GM19463 (cell line): Measurements from ENCODE around the gene CAPN2.
A peak's percentile ranks its signal among the peaks of the same experiment; 100 is the strongest.
"Not testable (repeated sequence)": the region's sequence is repeated elsewhere in the genome, so short reads cannot be mapped to it uniquely, and the experiment has no call there.

Experiments
- ATAC-seq: cut with Tn5 transposase; IDR thresholded peaks from one replicate; pipeline ENCODE4 v1.9.1; 2021; ENCODE audit warnings: mild to moderate bottlenecking, moderate library complexity; ENCODE audit not compliant: unreplicated experiment

The CAPN2 gene

DNA sequence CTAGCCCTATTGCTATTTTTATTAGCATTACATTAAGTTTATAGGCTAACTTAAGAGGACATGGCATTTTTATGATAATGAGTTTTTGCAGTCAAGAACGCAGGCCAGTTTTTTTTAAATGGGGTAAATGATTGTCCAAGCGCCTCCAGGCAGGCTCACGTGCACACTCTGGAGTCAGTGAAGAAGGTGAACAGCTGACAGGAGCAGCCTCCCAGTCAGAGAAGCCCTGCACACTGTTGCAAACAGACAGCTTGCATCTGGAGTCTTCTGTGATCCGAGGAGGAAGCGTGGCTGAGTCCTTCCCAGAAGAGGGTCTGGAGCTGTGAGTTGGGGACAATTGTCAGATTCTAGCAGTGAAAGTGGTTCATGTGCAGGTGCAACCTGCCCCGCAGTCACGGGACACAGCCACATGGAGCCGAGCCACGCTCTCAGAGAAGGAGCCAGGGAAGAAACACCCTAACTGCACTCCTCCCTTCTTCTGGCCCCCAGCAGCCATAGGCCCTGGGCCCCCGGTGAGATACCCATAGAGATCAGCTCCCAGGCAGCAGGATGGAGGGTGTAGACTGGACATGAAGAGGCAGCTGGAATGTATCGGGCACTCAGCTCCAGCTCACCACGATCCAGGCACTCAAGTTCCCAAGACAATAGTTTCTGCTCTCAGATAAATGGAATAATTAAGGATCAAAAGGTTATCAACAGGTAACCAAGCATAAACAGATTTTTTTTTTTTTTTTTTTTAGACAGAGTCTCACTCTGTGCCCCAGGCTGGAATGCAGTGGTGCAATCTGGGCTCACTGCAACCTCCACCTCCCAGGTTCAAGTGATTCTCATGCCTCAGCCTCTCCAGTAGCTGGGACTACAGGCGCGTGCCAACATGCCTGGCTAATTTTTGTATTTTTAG lies 26.4 kb downstream of the CAPN2 start:
- no peak for ATAC-seq

DNA sequence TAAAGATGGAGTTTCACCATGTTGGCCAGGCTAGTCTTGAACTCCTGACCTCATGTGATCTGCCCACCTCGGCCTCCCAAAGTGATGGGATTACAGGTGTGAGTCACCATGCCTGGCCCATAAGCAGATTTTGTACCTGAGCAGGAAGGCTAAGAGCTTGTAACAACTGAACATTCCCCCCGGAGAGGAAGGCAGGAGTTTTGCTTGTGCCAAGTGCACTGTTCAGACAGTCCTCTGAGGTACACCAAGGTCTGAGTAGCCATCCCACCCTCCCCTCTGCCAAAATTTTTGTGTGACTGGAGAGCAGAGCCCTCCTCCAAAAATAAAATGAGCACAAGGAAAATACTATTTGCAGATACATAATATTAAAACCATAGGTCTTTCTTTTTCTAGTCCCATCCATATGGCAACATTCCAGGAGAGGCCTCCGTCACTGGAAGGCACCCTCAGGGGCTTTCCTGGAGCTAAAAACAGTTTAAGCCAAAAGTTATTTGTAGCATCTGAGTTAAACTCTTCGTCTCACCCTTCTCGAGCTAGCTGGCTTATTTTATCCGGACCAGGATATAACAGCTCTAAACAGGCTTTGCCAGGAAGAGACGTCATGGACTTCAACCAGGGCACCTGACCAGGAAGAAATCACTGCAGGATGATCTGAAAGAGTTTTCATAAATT lies 27.2 kb downstream of the CAPN2 start:
- ATAC-seq, result no peak

GRCh38 chr1:223740038-223740736 lies 27.8 kb downstream of the CAPN2 start:
- ATAC-seq, result not testable (repeated sequence)

- ATAC-seq, result no peak
These were observed 29.5 kb downstream of the CAPN2 start for GRCh38 chr1:223741861-223742260.

GRCh38 chr1:223742856-223743517 lies 30.6 kb downstream of the CAPN2 start:
- ATAC-seq, result no peak

DNA sequence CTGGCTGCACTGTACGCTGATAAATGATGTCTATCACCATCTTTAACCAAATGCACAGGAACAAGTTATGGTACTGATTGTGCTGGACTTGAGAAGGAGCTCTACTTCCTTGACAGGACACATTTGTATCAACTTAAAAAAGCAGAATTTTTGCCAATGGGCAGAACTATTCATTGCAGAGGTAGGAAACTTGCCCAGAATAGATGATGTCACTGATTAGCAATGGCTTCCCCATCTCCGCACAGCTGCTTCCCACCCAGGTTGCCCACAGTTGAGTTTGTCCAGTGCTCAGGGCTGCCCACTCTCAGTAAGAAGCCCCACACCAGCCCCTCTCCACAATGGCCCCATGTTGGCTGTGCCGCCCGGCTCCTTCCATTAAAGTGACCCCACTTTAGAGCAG lies 33.4 kb downstream of the CAPN2 start:
- ATAC-seq, result no peak

GRCh38 chr1:223747838-223748335 lies 35.5 kb downstream of the CAPN2 start:
- ATAC-seq, result no peak

- ATAC-seq, result no peak
These were observed 36.0 kb downstream of the CAPN2 start for GRCh38 chr1:223748405-223748772.

DNA sequence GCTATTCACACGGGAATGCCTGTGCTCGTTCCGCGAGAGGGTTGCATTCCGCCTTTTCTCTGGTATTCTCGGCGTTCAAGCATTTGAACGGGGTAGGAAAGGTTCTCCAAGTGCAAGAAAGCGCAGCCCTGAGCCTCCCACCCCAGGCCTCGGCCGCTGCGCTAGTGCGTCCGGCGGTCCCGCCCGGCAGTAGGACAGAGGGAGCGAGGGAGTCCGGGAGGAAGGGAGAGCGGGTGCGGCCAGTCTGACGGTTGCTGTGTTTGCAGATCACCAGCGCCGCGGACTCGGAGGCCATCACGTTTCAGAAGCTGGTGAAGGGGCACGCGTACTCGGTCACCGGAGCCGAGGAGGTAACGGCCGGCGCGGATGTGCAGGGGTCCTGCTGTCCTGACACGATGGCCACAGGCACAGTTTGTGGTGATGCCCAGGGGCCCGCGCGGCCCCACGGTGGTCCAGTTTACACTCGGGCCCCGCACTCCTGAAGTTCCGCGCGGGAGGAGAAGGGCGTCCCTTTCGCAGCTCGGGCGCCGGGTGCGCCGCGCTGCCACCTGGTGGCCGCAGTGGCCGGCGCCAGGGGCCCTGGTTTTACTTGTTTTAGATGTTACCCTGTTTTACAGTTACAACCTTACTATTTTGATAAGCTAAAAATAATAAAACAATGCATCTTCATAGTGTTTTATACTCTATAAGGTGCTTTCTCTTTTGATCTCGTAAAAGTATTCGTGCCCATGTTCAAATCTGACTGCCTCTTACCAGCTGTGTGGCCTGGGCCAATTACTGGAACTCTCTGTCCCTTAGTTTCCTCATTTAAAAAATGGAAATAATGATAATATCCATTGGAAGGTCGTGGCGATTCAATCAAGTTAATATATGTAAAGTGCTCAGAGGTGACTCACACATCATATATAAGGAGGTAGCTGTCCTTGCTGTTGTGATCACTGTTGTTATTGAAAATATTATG lies 36.7 kb downstream of the CAPN2 start:
- ATAC-seq, result peak; percentile 80

DNA sequence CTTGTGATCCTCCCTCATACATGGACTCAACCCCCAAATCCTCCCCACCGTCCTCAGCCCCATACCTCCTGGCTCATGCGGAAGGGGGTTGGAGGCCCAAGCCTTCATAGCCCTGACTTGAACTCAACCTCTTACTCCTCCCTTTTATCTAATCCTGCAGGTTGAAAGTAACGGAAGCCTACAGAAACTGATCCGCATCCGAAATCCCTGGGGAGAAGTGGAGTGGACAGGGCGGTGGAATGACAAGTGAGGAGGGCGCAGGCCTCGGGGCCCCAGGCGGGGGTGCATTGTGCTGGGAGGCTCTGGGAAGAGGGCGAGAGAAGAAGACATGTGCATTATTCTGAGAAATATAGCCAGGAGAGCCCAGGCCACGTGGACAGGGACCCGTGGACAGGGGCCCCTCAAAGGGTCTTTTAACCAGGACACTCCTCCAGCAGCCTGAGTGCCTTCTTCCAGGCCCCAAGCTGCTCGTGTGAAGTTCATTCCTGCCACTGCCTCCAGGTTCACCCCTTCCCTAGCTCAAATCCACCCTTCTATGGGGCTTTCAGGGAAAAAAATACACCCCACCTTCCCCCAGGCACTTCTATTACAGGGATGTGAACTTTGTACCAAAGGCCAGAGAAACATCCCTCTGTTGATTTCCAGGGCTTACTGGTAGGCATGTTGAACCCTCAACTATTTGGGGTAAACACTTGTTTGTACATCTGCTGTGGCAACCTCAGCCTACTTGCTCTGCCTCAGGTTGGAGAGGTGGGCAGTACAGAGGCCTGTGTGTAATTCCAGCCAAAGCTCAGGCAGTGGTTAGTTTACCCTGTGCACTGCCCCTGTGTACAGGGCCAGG lies 38.6 kb downstream of the CAPN2 start:
- no peak for ATAC-seq

DNA sequence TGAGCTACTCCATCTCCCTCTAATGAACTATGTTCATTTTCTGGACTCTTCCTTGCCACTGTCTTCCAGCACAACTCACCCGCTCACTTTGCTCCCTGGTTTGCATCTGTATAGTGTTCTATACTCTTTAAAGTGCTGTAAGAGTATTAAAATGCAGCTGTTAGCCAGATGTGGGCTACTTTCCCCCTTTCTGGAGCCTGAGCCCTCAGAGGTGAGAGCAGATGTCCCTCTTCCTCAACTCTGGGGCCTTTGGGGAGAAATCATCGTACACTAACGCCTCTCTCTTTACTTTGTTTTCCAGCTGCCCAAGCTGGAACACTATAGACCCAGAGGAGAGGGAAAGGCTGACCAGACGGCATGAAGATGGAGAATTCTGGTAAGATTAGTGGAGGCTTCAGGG lies 39.4 kb downstream of the CAPN2 start:
- no peak for ATAC-seq

GRCh38 chr1:223752721-223753515 lies 40.6 kb downstream of the CAPN2 start:
- no peak for ATAC-seq

- no peak for ATAC-seq
These were observed 42.5 kb downstream of the CAPN2 start for GRCh38 chr1:223754681-223755431.

- no peak for ATAC-seq
These were observed 43.1 kb downstream of the CAPN2 start for GRCh38 chr1:223755432-223755792.

GRCh38 chr1:223755992-223756775 lies 43.8 kb downstream of the CAPN2 start:
- ATAC-seq, result no peak

DNA sequence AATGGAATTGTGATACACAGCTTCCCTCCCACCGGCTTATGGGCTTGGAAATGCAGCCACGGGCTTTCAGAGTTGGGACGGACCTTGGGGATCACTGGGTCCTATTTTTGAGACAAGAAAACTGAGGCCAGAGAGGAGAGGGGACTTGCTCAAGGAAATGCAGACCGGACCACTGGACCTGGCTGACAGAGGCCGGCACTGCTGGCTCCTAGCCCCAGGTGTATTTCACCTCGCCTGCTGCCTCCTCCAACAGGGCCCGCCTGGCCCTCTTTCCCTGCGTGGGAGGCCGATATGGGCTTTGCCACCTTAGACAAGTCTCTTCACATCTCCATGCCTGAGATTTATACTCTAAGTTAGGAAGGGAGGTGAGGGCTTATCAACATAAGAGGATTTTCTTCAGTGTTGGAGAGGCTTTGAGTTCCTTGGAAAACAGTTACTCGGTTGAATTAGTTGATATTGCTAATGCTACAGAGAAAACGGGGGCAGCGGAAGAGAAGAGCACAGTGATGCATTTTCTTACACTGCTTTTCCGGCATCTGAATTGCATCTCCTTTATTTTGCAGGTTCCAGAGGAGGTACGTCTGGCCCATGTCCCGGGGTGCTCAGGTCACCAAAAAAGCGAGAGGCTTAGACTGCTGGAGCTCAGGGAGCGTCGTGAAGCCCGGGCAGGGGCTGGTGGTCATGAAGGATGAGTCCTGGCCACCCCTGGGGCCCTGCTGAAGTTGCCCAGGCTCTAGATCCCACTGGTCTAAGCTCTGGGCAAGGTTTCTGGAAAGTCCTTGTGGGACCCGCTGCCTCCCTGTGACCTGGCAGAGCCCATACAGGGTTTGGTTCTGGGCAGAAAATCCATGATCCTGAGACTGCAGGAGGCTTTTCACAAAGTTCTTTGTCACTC lies 44.7 kb downstream of the CAPN2 start:
- no peak for ATAC-seq
